Left lung (tissue), 10 donors: ENCODE measurements around the gene FCHO2. TPM values are rescaled to one million over a fixed set of nuclear protein-coding genes. Genes with fewer than 3 reads are reported as not detected.
"Not testable (repeated sequence)": the region's sequence is repeated elsewhere in the genome, so short reads cannot be mapped to it uniquely, and the experiment has no call there.

Experiments used
- ATAC-seq: fragments of 200-7000 bp; cut with Tn5 transposase; one replicate; pipeline ENCODE4 v1.9.1; 2020; ENCODE audit warnings: moderate library complexity
- DNase-seq, 4 donors: peaks; one replicate each; pipeline ENCODE4 v3.0.0-alpha.2; 2013 to 2020
- H3K27ac ChIP-seq, 2 donors: fragments of 200-600 bp; sonication (generic) in 1 of 2; one replicate each; pipeline versions ENCODE4 v1.5.0 to v1.8.0; 2020 to 2021
- H3K27me3 ChIP-seq, 2 donors: fragments of 200-600 bp; sonication (generic) in 1 of 2; one replicate each; pipeline versions ENCODE4 v1.5.0 to v1.8.0; 2020 to 2021
- H3K36me3 ChIP-seq, 2 donors: fragments of 200-600 bp; sonication (generic) in 1 of 2; one replicate each; pipeline versions ENCODE4 v1.5.0 to v1.8.0; 2020 to 2021
- H3K4me1 ChIP-seq, 2 donors: fragments of 200-600 bp; one replicate each; pipeline ENCODE4 v1.8.0; 2021
- H3K4me3 ChIP-seq, 2 donors: fragments of 200-600 bp; sonication (generic) in 1 of 2; one replicate each; pipeline versions ENCODE4 v1.5.0 to v1.8.0; 2020 to 2021; ENCODE audit warnings: mild to moderate bottlenecking in 1 of 2
- H3K9me3 ChIP-seq, 2 donors: fragments of 200-600 bp; sonication (generic) in 1 of 2; one replicate each; pipeline versions ENCODE4 v1.5.0 to v1.8.0; 2020 to 2021
- CTCF ChIP-seq, 2 donors: fragments of 200-600 bp; sonication (generic) in 1 of 2; IDR thresholded peaks; one replicate each; pipeline versions ENCODE4 v1.5.0 to v1.8.0; 2021; ENCODE audit warnings: antibody characterized with exemption in 2 of 2
- intact Hi-C, 2 donors: fragments of 100-400 bp; cut with DNase I; formaldehyde crosslinking; loops; one replicate each; pipeline versions ENCODE4 v1.11.2 to v1.14.2; 2022
- polyA plus RNA-seq, 6 donors: library from polyadenylated mRNA; unstranded; fragments of 120-200 nt; gene quantifications; one replicate each; pipeline ENCODE4 v1.2.1, GENCODE V29; 2013; ENCODE audit not compliant: insufficient read length in 6 of 6
- total RNA-seq, 2 donors: library from RNA; stranded (reverse); fragmentation: NEBNext Ultra II Directional; extraction: Animal tissue kit (Norgen Biotek cat#: 25700); gene quantifications; one replicate each; pipeline ENCODE4 v1.2.1, GENCODE V29; 2021
- donor health status: DM: no; HTN: yes; CAD: no.
- donor health status: DM: no; HTN: no; CAD: no.

Gene FCHO2
- total and polyA plus RNA-seq, 8 donors: 25.7 to 71.1 (median 30.5) TPM

- H3K9me3 ChIP-seq: peaks cover 0 to 2% of the 10 kb centered on the region in 2 donors
- H3K27me3 ChIP-seq: no peaks in the 10 kb centered on the region
- no peak overlapping the region for H3K4me3 ChIP-seq
- peaks cover 0 to 15% of the 10 kb centered on the region in 2 donors for H3K4me1 ChIP-seq
- DNase-seq (peak in 1 of 4 donors; percentile 10), ATAC-seq (peak; percentile 88)
- no peaks in the 10 kb centered on the region for H3K36me3 ChIP-seq
- no peak overlapping the region for H3K27ac ChIP-seq
- peak; percentile 14 to 37 for TF ChIP-seq CTCF (IDR thresholded peaks at IDR 0.05)
- intact Hi-C loops: no loop called here
Measured at GRCh38 chr5:72920690-72921502, 34.9 kb upstream of the FCHO2 start.

DNA sequence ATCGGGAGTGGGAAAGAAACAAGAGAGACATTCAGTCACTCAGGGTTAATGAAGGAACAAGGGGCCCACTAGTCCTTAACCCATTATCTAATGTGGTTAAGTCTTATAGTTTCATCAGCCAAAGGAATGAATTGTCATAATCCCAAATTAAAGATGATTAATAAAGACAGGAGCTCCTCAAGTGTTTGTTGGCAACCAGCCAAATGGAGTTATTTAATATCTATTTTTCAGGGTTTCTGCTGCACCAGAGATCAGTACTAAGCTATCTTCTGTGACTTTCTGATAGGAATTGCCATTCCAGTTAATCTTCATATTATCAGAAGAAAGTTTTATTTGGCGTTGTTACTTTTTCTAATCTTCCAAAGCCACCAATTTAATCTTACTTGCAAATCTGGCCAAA, 34.0 kb upstream of the FCHO2 start:
- intact Hi-C loops: no loop called here
- DNase-seq: no peak

DNA sequence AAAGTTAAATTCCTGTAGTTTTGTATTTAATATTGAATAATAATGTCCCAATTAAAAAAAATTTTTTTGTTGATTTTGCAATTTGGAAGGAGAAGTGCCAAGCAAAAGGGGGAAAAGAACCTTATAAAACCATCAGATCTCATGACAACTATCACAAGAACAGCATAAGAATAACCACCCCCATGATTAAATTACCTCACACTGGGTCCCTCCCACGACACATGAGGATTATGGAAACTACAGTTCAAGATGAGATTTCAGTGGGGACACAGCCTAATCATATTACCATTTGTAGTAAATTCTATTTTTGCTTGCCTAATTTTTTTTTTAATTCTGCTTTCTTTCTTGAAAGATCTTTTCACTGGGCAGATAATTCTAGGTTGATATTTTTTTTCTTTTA, 33.4 kb upstream of the FCHO2 start:
- TF ChIP-seq CTCF (IDR thresholded peaks at IDR 0.05): no peak
- intact Hi-C loops: no loop called here
- no peaks in the 10 kb centered on the region for H3K36me3 ChIP-seq
- H3K4me1 ChIP-seq: peaks cover 0 to 15% of the 10 kb centered on the region in 2 donors
- H3K4me3 ChIP-seq: no peak overlapping the region
- H3K27ac ChIP-seq: no peak overlapping the region
- no peak for DNase-seq
- H3K9me3 ChIP-seq: peaks cover 0 to 6% of the 10 kb centered on the region in 2 donors
- no peak for ATAC-seq
- no peaks in the 10 kb centered on the region for H3K27me3 ChIP-seq

More for the DNA sequence above, 34.0 kb upstream of the FCHO2 start:
- Histone ChIP-seq H3K27ac (no peak overlapping the region), H3K4me1 (peaks cover 0 to 15% of the 10 kb centered on the region in 2 donors), H3K4me3 (no peak overlapping the region), H3K27me3 (no peaks in the 10 kb centered on the region), H3K9me3 (peaks cover 0 to 6% of the 10 kb centered on the region in 2 donors), H3K36me3 (no peaks in the 10 kb centered on the region)
- no peak for ATAC-seq
- no peak for TF ChIP-seq CTCF (IDR thresholded peaks at IDR 0.05)

- no peaks in the 10 kb centered on the region for H3K36me3 ChIP-seq
- no peak overlapping the region for H3K4me3 ChIP-seq
- H3K27me3 ChIP-seq: no peaks in the 10 kb centered on the region
- ATAC-seq: no peak
- peaks cover 0 to 15% of the 10 kb centered on the region in 2 donors for H3K4me1 ChIP-seq
- no peak for TF ChIP-seq CTCF (IDR thresholded peaks at IDR 0.05)
- intact Hi-C loops: no loop called here
- no peak for DNase-seq
- H3K27ac ChIP-seq: no peak overlapping the region
- H3K9me3 ChIP-seq: peaks cover 0 to 6% of the 10 kb centered on the region in 2 donors
Measured at GRCh38 chr5:72925336-72926010, 30.4 kb upstream of the FCHO2 start.

DNA sequence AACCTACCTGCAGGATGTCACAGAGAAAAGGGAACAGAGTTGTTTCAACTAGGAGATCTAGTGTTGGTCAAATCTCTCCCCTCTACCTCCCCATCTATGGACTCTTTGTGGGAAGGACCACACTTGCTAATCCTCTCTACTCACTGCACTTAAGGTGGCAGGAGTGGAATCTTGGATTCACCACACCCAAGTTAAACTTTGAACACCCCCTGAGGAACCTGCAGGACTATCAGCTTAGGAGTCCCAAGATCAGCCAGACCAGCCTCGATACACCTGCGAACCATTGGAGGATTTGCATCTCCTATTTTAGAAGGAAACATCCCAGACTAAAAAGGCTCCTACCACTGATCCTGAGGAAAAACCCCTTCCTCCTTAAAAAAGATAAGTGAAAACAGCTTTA, 23.2 kb upstream of the FCHO2 start:
- H3K27ac ChIP-seq, intact Hi-C loops, H3K4me3 ChIP-seq, H3K27me3 ChIP-seq, H3K9me3 ChIP-seq, DNase-seq, H3K36me3 ChIP-seq, ATAC-seq: not testable (repeated sequence)
- peaks cover 0 to 11% of the 10 kb centered on the region in 2 donors for H3K4me1 ChIP-seq

GRCh38 chr5:72934953-72935725, 20.7 kb upstream of the FCHO2 start:
- intact Hi-C loops, H3K9me3 ChIP-seq, H3K36me3 ChIP-seq, ATAC-seq, H3K4me3 ChIP-seq, H3K27ac ChIP-seq, H3K27me3 ChIP-seq: not testable (repeated sequence)
- peaks cover 0 to 34% of the 10 kb centered on the region in 2 donors for H3K4me1 ChIP-seq
- DNase-seq: peak in 1 of 4 donors; percentile 75
